Naive B cell (primary cell): ENCODE results near the gene TRAPPC3. TPM values are rescaled to one million over a fixed set of nuclear protein-coding genes. Genes with fewer than 3 reads are reported as not detected.

Experiments used
- ATAC-seq, 2 donors: fragments of 150-1000 bp; cut with Tn5 transposase; 2 replicates each; pipeline ENCODE4 v1.10.0; 2021; ENCODE audit warnings: low read depth in 2 of 2, mild to moderate bottlenecking in 2 of 2, moderate library complexity in 2 of 2
- DNase-seq: peaks from one replicate; pipeline ENCODE4 v3.0.0; 2022
- H3K27ac Mint-ChIP-seq, 6 donors: one replicate each; pipeline ENCODE4 v1.8.0; 2020 to 2022; ENCODE audit warnings: mild to moderate bottlenecking in 6 of 6, mixed read lengths in 6 of 6, moderate library complexity in 5 of 6, inconsistent platforms in 2 of 6
- H3K27me3 Mint-ChIP-seq, 3 donors: one replicate each; pipeline ENCODE4 v1.8.0; 2021 to 2022; ENCODE audit warnings: mixed read lengths in 3 of 3, mild to moderate bottlenecking in 1 of 3
- H3K36me3 Mint-ChIP-seq, 2 donors: one replicate each; pipeline ENCODE4 v1.8.0; 2020 to 2022; ENCODE audit warnings: mixed read lengths in 2 of 2, inconsistent platforms in 1 of 2, mild to moderate bottlenecking in 1 of 2
- H3K4me1 Mint-ChIP-seq, 3 donors: one replicate each; pipeline ENCODE4 v1.8.0; 2020 to 2022; ENCODE audit warnings: mixed read lengths in 3 of 3, inconsistent platforms in 1 of 3, mild to moderate bottlenecking in 1 of 3, moderate library complexity in 1 of 3
- H3K4me3 Mint-ChIP-seq, 8 donors: one replicate each; pipeline ENCODE4 v1.8.0; 2020 to 2022; ENCODE audit warnings: mild to moderate bottlenecking in 8 of 8, mixed read lengths in 8 of 8, moderate library complexity in 8 of 8, inconsistent platforms in 2 of 8
- H3K9me3 Mint-ChIP-seq, 7 donors: one replicate each; pipeline ENCODE4 v1.8.0; 2020 to 2022; ENCODE audit warnings: mixed read lengths in 7 of 7, mild to moderate bottlenecking in 5 of 7, inconsistent platforms in 2 of 7, moderate library complexity in 1 of 7
- polyA plus RNA-seq, 6 donors: library from polyadenylated mRNA; unstranded; fragments of 300-500 nt; fragmentation: Illumina TruSeq; gene quantifications; one replicate each; pipeline ENCODE4 v1.2.3, GENCODE V29; 2021; ENCODE audit warnings: low read depth in 6 of 6

Gene TRAPPC3
- polyA plus RNA-seq, 6 donors from 2014 or later, result 103 to 185 (median 109) TPM

DNA sequence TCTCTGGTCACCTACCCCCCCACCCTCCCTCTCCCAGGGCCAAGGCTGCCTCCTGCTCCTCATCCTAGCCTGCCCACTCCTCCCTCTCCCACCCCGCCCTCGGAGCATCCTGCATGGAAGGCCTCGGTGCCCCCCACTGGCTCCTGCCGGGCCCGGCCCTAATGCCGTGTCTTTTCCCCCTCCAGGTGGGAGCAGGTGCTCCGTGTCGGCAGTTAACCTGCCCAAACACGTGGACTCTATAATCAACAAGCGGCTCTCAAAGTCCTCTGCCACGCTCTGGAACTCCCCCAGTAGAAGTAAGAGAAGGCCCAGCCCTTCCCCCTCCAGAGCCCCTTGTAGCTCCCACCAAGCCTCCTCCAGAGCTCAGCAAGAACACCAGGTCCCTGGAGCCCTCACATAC is 25.4 kb upstream of the TRAPPC3 start:
- ATAC-seq, result no peak

DNA sequence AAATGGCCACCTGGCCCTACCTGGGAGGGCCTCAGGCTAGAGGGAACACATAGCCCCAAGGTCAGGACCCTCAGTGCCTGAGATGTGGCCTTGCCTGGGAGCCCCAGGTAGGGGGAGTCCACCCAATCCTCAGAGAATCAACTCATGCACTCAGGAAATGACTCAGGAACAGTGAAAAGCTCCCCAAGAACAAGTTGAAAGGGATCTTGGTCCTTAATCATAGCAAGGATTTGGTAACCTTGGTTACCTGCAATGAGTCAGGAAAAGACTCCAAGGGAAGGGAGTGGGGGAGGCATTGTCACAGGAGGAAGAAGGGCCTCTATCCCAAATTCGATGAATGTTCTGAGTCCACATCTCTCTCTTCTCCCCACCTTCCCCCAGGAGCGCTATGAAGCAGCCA is 23.7 kb upstream of the TRAPPC3 start:
- Mint-ChIP-seq H3K27me3 (no peaks in the 10 kb centered on the region), H3K4me1 (peaks cover 8 to 17% (median 17%) of the 10 kb centered on the region in 3 donors), H3K9me3 (no peaks in the 10 kb centered on the region), H3K27ac (peak overlapping the region in 1 of 6 donors; percentile 47), H3K4me3 (no peak overlapping the region), H3K36me3 (peaks cover 0 to 14% of the 10 kb centered on the region in 2 donors)
- ATAC-seq (no peak), DNase-seq (no peak)

More for the DNA sequence above, 25.4 kb upstream of the TRAPPC3 start:
- DNase-seq, result no peak
- H3K27me3 Mint-ChIP-seq, result no peaks in the 10 kb centered on the region
- peaks cover 0 to 12% (median 11%) of the 10 kb centered on the region in 3 donors for H3K4me1 Mint-ChIP-seq
- H3K4me3 Mint-ChIP-seq, result no peak overlapping the region
- H3K36me3 Mint-ChIP-seq, result peaks cover 0 to 14% of the 10 kb centered on the region in 2 donors
- peak overlapping the region in 2 of 6 donors; percentile 67 for H3K27ac Mint-ChIP-seq
- no peaks in the 10 kb centered on the region for H3K9me3 Mint-ChIP-seq

DNA sequence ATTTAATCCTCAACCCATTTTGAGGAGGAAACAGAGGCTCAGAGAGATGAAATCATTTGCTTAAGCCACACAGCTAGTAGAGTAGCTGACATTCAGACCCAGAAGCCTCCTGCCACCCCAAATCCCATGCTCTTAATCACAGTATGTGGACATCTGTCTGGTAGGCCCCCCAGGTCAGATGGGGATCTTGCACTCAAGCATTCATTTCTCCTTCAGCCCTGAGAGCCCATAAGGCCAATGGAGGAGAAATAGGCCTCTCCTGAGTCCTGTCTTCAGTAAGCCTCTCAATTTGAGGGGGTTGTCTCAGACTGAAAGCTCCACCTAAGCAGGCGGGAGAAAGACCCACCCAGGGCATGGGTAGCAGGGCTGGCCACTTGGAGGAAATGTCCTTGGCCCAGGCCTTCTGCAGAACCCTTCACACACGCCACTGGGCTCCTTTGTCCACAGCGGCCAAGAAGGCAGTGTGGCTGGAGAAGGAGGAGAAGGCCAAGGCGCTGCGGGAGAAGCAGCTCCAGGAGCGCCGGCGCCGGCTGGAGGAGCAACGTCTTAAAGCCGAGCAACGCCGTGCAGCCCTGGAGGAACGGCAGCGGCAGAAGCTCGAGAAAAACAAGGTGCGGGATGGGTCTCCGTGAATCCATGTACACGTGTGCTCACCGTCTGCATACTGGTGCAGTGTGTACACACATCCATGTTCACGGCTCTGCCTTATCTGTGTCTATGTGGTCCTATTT is 22.9 kb upstream of the TRAPPC3 start:
- H3K27ac Mint-ChIP-seq, result no peak overlapping the region
- ATAC-seq, result no peak
- H3K4me3 Mint-ChIP-seq, result no peak overlapping the region
- H3K4me1 Mint-ChIP-seq, result peaks cover 8 to 18% (median 17%) of the 10 kb centered on the region in 3 donors
- H3K27me3 Mint-ChIP-seq, result no peaks in the 10 kb centered on the region
- H3K36me3 Mint-ChIP-seq, result peaks cover 0 to 14% of the 10 kb centered on the region in 2 donors
- no peaks in the 10 kb centered on the region for H3K9me3 Mint-ChIP-seq
- no peak for DNase-seq

DNA sequence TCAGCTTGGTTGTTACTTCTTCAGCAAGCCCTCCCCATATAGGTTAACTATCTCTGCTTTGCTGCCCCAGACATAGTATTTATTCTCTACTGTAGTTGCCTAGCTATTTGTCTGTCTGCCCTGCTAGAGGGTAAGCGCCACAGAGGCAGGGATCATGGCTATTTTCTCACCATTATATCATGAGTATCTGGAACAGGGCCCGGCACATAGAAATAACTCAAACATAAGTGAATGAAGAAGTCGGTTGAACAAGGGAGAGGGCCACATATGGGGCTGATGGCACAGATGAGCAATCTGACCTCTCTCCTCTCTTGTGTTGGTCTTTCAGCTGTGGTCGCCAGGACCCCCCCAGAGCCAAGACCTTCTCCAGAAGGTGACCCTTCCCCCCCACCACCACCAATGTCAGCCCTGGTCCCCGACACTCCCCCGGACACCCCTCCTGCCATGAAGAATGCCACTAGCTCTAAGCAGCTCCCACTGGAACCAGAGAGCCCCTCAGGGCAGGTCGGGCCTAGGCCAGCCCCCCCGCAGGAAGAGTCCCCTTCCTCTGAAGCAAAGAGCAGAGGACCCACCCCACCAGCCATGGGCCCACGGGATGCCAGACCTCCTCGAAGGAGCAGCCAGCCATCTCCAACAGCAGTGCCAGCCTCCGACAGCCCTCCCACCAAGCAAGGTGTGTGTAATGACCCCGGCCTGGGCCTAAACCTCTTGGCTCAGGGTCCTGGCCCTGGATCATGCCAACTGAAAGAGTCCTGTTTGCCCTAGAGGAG is 21.5 kb upstream of the TRAPPC3 start:
- H3K27me3 Mint-ChIP-seq, result no peaks in the 10 kb centered on the region
- no peak overlapping the region for H3K4me3 Mint-ChIP-seq
- peaks cover 16 to 25% (median 23%) of the 10 kb centered on the region in 3 donors for H3K4me1 Mint-ChIP-seq
- peaks cover 0 to 20% of the 10 kb centered on the region in 2 donors for H3K36me3 Mint-ChIP-seq
- peak overlapping the region in 2 of 6 donors; percentile 64 to 74 for H3K27ac Mint-ChIP-seq
- ATAC-seq (no peak), DNase-seq (no peak)
- no peaks in the 10 kb centered on the region for H3K9me3 Mint-ChIP-seq

DNA sequence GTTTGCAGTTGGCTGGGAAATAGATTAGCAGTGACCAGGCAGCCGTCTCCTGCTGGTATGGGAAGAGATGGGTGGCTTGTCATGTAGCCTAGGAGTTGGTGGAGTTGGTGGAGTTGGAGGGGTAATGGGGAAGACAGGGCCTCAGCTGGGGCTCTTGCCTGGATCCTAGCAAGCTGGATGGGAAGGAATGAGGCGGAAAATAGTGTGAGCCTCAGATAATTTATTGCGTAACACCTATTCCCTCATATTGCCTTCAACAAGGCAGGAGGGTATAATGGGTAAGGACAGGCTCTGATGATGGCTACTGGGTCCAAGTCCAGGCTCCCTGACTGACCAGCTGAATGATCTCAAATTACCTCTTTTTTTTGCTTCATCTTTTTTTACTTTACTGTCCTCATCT is 19.2 kb upstream of the TRAPPC3 start:
- peaks cover 10 to 14% of the 10 kb centered on the region in 2 donors for H3K36me3 Mint-ChIP-seq
- H3K9me3 Mint-ChIP-seq, result peaks cover 0 to 4% (median 0%) of the 10 kb centered on the region in 7 donors
- DNase-seq (no peak), ATAC-seq (no peak)
- peaks cover 22 to 25% (median 23%) of the 10 kb centered on the region in 3 donors for H3K4me1 Mint-ChIP-seq
- H3K27ac Mint-ChIP-seq, result peak overlapping the region in 4 of 6 donors; percentile 1 to 71 (median 22)
- H3K27me3 Mint-ChIP-seq, result no peaks in the 10 kb centered on the region
- H3K4me3 Mint-ChIP-seq, result no peak overlapping the region

DNA sequence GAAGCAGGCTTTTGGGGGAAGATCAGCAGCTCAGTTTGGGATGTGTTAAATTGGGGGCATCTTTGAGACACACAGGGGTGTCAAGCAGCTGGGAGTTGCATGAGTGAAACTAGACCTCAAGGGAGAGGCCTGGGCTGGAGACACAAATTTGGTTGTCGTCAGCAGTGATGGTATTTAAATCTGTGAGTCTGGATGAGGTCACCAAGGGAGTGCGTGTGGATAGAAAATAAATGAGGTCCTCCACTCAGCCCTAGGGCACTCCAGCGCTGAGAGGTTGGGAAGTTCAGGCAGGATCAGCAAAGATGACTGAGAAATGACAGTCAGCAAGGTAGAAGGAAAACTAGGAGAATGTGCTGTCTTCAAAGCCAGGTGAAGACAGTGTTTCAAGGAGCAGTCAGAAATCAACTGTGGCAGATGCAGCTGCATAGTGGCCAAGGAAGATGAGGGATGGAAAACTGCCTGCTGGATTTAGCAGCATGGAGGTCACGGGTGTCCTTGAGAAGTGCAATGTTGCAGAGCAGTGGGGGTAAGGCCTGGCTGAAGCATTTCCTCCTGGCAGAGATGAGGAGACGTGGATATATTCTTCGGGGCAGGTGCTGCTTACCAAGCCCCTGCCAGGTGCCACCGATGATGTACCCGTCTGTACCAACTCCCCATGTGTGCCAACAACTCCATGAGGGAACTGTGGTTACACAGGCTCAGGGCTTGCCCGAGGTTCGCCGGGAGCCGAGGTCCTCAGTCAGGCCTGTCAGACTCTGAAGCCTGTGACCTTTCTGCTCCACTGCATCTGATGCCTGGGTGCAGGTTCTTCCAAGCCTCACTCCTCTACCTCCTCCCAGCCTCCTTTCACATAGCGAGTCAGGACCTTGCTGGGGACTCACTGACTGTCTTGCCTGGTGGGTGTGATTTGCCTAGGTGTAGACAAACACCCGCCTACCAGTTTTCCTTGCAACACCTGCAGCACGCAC is 17.9 kb upstream of the TRAPPC3 start:
- ATAC-seq (no peak), DNase-seq (no peak)
- Mint-ChIP-seq H3K27ac (peak overlapping the region in 2 of 6 donors; percentile 1 to 11), H3K27me3 (no peaks in the 10 kb centered on the region), H3K4me1 (peaks cover 32 to 33% (median 32%) of the 10 kb centered on the region in 3 donors), H3K36me3 (peaks cover 6 to 10% of the 10 kb centered on the region in 2 donors), H3K4me3 (no peak overlapping the region), H3K9me3 (peaks cover 0 to 4% (median 0%) of the 10 kb centered on the region in 7 donors)

DNA sequence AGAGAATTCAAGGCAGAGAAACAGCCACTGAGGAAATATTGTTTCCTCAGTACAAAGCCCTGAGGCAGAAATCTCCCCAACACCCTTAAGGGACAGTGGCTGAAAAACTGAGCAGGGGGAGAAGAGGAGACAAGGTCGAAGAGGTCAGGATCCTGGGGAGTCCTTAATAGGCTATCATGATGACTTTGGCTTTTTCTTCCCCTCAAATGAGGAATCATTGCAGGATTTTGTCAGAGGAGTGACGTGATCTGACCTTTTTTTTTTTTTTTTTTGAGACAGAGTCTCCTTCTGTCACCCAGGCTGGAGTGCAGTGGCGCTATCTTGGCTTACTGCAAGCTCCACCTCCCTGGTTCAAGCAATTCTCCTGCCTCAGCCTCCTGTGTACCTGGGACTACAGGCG is 16.9 kb upstream of the TRAPPC3 start:
- no peak for ATAC-seq

DNA sequence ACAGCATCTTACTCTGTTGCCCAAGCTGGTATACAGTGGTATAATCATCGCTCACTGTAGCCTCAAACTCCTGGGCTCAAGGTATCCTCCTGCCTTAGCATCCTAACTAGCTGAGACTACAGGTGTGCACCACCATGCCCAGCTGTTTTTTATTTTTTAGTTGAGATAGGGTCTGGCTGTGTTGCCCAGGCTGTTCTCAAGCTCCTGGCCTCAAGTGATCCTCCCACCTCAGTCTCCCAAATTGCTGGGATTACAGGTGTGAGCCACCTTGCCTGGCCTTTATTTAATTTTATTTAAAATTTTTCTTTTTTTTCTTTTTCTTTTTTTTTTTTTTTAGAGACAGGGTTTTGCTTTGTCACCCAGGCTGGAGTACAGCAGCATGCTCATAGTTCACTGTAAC is 15.9 kb upstream of the TRAPPC3 start:
- H3K27ac Mint-ChIP-seq, result peak overlapping the region in 2 of 6 donors; percentile 18 to 43

More for the DNA sequence above, 16.9 kb upstream of the TRAPPC3 start:
- DNase-seq, result no peak
- Mint-ChIP-seq H3K27me3 (no peaks in the 10 kb centered on the region), H3K4me3 (no peak overlapping the region), H3K4me1 (peaks cover 43% of the 10 kb centered on the region in 3 donors), H3K27ac (no peak overlapping the region), H3K36me3 (peaks cover 6 to 10% of the 10 kb centered on the region in 2 donors), H3K9me3 (peaks cover 0 to 4% (median 0%) of the 10 kb centered on the region in 7 donors)

DNA sequence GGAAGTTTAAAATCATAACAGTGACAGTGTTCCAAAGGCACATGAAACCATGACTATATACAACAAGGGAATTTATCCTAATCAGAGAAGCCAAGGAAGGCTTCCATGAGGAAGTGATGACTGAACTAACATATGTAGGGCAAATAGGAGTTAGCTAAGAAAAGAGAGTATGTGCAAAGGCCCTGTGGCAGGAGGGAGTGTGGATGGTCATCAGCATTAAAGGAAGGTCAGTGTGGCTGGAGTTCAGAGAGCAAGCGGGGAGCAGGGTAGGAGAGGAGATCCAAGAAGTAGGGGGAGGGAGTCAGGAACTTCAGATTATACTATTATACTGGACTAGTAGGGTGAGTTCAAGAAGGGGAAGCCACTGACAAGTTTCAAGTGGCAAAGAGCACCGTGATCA is 15.1 kb upstream of the TRAPPC3 start:
- H3K9me3 Mint-ChIP-seq, result peaks cover 0 to 4% (median 0%) of the 10 kb centered on the region in 7 donors
- no peak overlapping the region for H3K4me3 Mint-ChIP-seq
- peaks cover 6 to 10% of the 10 kb centered on the region in 2 donors for H3K36me3 Mint-ChIP-seq
- peak overlapping the region in 4 of 6 donors; percentile 18 to 89 (median 86) for H3K27ac Mint-ChIP-seq
- DNase-seq (no peak), ATAC-seq (no peak)
- no peaks in the 10 kb centered on the region for H3K27me3 Mint-ChIP-seq
- peaks cover 51 to 61% (median 58%) of the 10 kb centered on the region in 3 donors for H3K4me1 Mint-ChIP-seq

More for the DNA sequence above, 15.9 kb upstream of the TRAPPC3 start:
- Mint-ChIP-seq H3K9me3 (peaks cover 0 to 4% (median 0%) of the 10 kb centered on the region in 7 donors), H3K27me3 (no peaks in the 10 kb centered on the region), H3K4me1 (peaks cover 47 to 53% (median 51%) of the 10 kb centered on the region in 3 donors), H3K4me3 (no peak overlapping the region), H3K36me3 (peaks cover 6 to 10% of the 10 kb centered on the region in 2 donors)
- ATAC-seq, result no peak
- no peak for DNase-seq

DNA sequence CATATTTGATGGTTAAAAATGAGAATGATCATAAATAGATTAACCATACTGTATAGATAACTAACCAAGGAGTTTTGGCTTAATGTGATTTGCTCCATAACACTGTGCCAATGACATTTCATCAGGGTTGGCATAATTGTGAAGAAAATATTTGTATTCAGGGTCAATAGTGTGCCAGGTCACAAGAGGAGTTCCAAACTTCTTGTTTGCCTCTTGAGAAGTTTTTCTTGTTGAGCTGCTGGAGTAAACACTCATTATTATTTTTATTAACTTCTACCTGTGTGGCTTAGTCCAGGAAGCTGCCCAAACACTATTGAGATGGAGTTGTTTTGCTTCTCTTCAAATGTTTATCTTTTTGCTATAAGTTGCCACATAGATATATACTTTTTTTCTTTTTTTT is 14.1 kb upstream of the TRAPPC3 start:
- Mint-ChIP-seq H3K36me3 (peaks cover 6 to 10% of the 10 kb centered on the region in 2 donors), H3K27me3 (no peaks in the 10 kb centered on the region), H3K4me3 (no peak overlapping the region), H3K27ac (peak overlapping the region in 4 of 6 donors; percentile 82 to 98 (median 93)), H3K4me1 (peaks cover 56 to 65% (median 58%) of the 10 kb centered on the region in 3 donors), H3K9me3 (peaks cover 0 to 4% (median 0%) of the 10 kb centered on the region in 7 donors)
- ATAC-seq (no peak), DNase-seq (no peak)

DNA sequence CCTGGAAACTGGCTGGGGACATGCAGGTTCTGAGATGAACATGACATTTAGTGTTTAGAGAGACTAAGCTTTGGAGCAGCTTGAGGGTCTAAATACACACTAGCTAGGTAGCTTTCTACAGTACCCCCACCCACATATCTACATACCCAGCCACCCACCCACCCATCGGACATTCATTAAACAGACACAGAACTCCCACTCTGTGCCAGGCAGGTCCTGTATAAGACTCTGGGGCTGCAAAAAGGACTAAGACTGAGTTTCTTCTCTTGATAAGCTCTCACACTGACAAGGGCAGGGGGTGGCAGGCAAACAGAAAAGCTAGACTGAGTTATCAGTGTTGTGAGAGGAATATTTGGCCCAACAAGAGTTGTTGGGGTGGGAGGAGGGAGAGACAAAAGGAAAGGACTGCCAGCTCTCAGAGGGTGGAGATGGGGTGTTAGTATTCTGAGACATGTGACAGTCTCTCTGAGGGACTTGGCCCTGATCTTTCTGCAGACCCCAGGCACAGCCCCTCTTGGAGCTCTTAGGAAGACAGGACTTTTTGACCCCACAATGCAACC is 13.5 kb upstream of the TRAPPC3 start:
- Mint-ChIP-seq H3K4me3 (peak overlapping the region in 6 of 8 donors; percentile 35 to 91 (median 78)), H3K4me1 (peaks cover 60 to 69% (median 63%) of the 10 kb centered on the region in 3 donors), H3K9me3 (peaks cover 0 to 4% (median 0%) of the 10 kb centered on the region in 7 donors), H3K27ac (peak overlapping the region; percentile 82 to 99 (median 98)), H3K36me3 (peaks cover 6 to 10% of the 10 kb centered on the region in 2 donors), H3K27me3 (no peaks in the 10 kb centered on the region)
- DNase-seq, result no peak
- no peak for ATAC-seq
